A673 (cell line): ENCODE data around the gene NPM3. TPM values are rescaled to one million over a fixed set of nuclear protein-coding genes. Genes with fewer than 3 reads are reported as not detected.
A peak's percentile ranks its signal among the peaks of the same experiment; 100 is the strongest.

Experiments used
- BruUV-seq: library from RNA; stranded (reverse); fragments of 400-500 nt; replicated peaks from 2 replicates; lab custom pipeline; 2021; lab: Mats Ljungman, UMichigan
- CTCF ChIA-PET: fragments of 300-600 bp; sonication (Branson Sonifier 250); formaldehyde crosslinking; loops from one replicate; lab custom pipeline; 2022; ENCODE audit warnings: antibody characterized with exemption; lab: Charles Lee
- POLR2A ChIA-PET: fragments of 300-600 bp; sonication (Branson Sonifier 250); formaldehyde crosslinking; loops from one replicate; lab custom pipeline; 2022; ENCODE audit warnings: antibody characterized with exemption; ENCODE audit not compliant: low non-redundant PET; lab: Charles Lee
- DNase-seq: peaks from one replicate; pipeline ENCODE4 v3.0.0-alpha.2; 2015; ENCODE audit warnings: low spot score
- H3K27ac ChIP-seq: fragments of 200-600 bp; sonication (generic); 2 replicates; pipeline ENCODE4 v1.5.1; 2016; ENCODE audit warnings: mixed run types, low read depth, mild to moderate bottlenecking, mixed read lengths, antibody characterized with exemption, low read length; ENCODE audit not compliant: poor library complexity, severe bottlenecking
- H3K27me3 ChIP-seq: fragments of 200-600 bp; sonication (generic); replicated peaks from 2 replicates; pipeline ENCODE4 v1.6.1; 2017; ENCODE audit warnings: mixed run types, low read depth, mild to moderate bottlenecking, mixed read lengths, antibody characterized with exemption, low read length; ENCODE audit not compliant: insufficient read depth, poor library complexity
- H3K36me3 ChIP-seq: fragments of 200-600 bp; sonication (generic); 2 replicates; pipeline ENCODE4 v1.6.1; 2016; ENCODE audit warnings: mixed run types, mild to moderate bottlenecking, mixed read lengths, antibody characterized with exemption, low read length; ENCODE audit not compliant: insufficient read depth, poor library complexity, severe bottlenecking
- H3K4me1 ChIP-seq: fragments of 200-600 bp; sonication (generic); 2 replicates; pipeline ENCODE4 v1.6.1; 2017; ENCODE audit warnings: mixed run types, mild to moderate bottlenecking, mixed read lengths, antibody characterized with exemption, low read length; ENCODE audit not compliant: insufficient read depth, poor library complexity, severe bottlenecking
- H3K4me3 ChIP-seq: fragments of 200-600 bp; sonication (generic); 2 replicates; pipeline ENCODE4 v1.5.1; 2016; ENCODE audit warnings: low read depth, mixed run types, mild to moderate bottlenecking, mixed read lengths, low read length; ENCODE audit not compliant: poor library complexity, severe bottlenecking
- H3K9me3 ChIP-seq: fragments of 200-600 bp; sonication (generic); 2 replicates; pipeline ENCODE4 v1.6.1; 2016; ENCODE audit warnings: mixed run types, low read depth, mild to moderate bottlenecking, mixed read lengths, antibody characterized with exemption, low read length; ENCODE audit not compliant: poor library complexity, severe bottlenecking
- CTCF ChIP-seq: fragments of 300-800, 200-600 bp; sonication (generic); conservative IDR thresholded peaks from 2 replicates; pipeline ENCODE4 v1.5.1; 2017; ENCODE audit warnings: low read depth, mild to moderate bottlenecking, antibody characterized with exemption, low read length, moderate library complexity, mixed read lengths
- EZH2 ChIP-seq: fragments of 200-600 bp; sonication (generic); IDR thresholded peaks from 2 replicates; pipeline ENCODE4 v1.6.1; 2017; ENCODE audit warnings: borderline replicate concordance, low read depth, mild to moderate bottlenecking, mixed read lengths, antibody characterized with exemption, low read length; ENCODE audit not compliant: poor library complexity, severe bottlenecking
- intact Hi-C: fragments of 100-400 bp; cut with micrococcal nuclease; formaldehyde crosslinking; loops from one replicate; pipeline ENCODE4 v1.10.0; 2022; ENCODE audit not compliant: unreplicated experiment
- total RNA-seq: library from RNA; stranded (reverse); gene quantifications from 2 replicates; pipeline ENCODE4 v1.2.3, GENCODE V29; 2021

Gene NPM3
- total RNA-seq, 1 experiment from 2014 or later = 98.2 TPM

- TF ChIP-seq CTCF (no peak), EZH2 (no peak)
- H3K27ac ChIP-seq = no peak overlapping the region
- no peak overlapping the region for H3K4me3 ChIP-seq
- no TSS peak for BruUV-seq
- DNase-seq = no peak
- POLR2A ChIA-PET = interaction anchor here (0.5 kb wide), 1 partner anchor 265 kb away, joined by 3 read pairs; no protein-coding TSS in a partner anchor
- peaks cover 23% of the 10 kb centered on the region for H3K4me1 ChIP-seq
- H3K27me3 ChIP-seq = peaks cover 36% of the 10 kb centered on the region
- no peaks in the 10 kb centered on the region for H3K9me3 ChIP-seq
- H3K36me3 ChIP-seq = no peaks in the 10 kb centered on the region
- intact Hi-C loops = no loop called here
- CTCF ChIA-PET = interaction anchor here (0.9 to 1.2 kb wide), 2 partner anchors 9 to 176 kb away, joined by 3 to 4 read pairs; no protein-coding TSS in a partner anchor
Observed at GRCh38 chr10:101778151-101778780, 5.0 kb downstream of the NPM3 start.

- Histone ChIP-seq H3K4me1 (peaks cover 22% of the 10 kb centered on the region), H3K27ac (no peak overlapping the region), H3K4me3 (no peak overlapping the region), H3K27me3 (peaks cover 42% of the 10 kb centered on the region), H3K9me3 (no peaks in the 10 kb centered on the region), H3K36me3 (no peaks in the 10 kb centered on the region)
- no peak for DNase-seq
- POLR2A ChIA-PET = no interaction called here
- BruUV-seq = no TSS peak
- no peak for TF ChIP-seq CTCF
- no peak for TF ChIP-seq EZH2
- CTCF ChIA-PET = no interaction called here
- intact Hi-C loops = no loop called here
Observed at GRCh38 chr10:101777619-101778145, 5.6 kb downstream of the NPM3 start.

GRCh38 chr10:101776161-101776817 is 7.0 kb downstream of the NPM3 start:
- Histone ChIP-seq H3K27ac (no peak overlapping the region), H3K4me3 (peak overlapping the region; percentile 19), H3K27me3 (peaks cover 48% of the 10 kb centered on the region), H3K9me3 (no peaks in the 10 kb centered on the region), H3K36me3 (no peaks in the 10 kb centered on the region), H3K4me1 (peaks cover 9% of the 10 kb centered on the region)
- BruUV-seq = no TSS peak
- POLR2A ChIA-PET = no interaction called here
- DNase-seq = no peak
- intact Hi-C loops = no loop called here
- CTCF ChIA-PET = no interaction called here
- TF ChIP-seq EZH2 = no peak
- no peak for TF ChIP-seq CTCF
